ENCODE measurements around the gene TNS3. TPM values are rescaled to one million over a fixed set of nuclear protein-coding genes. Genes with fewer than 3 reads are reported as not detected.

Gene TNS3
- total and polyA plus RNA-seq, 9 of the 15 experiments (the other 6 are each of a cell fraction or from before 2014, with no cell fraction given): 0.20 TPM; not detected in 8

- FAIRE-seq: no peak
- no TSS peak for BruUV-seq (replicated peaks)
Observed at GRCh38 chr7:47357361-47357760, 224.6 kb downstream of the TNS3 start.

GRCh38 chr7:47356261-47356660, 225.7 kb downstream of the TNS3 start:
- intact Hi-C loops (cut with micrococcal nuclease): no loop called here
- Histone ChIP-seq H3K27ac (ENCODE audit: extremely low read depth, low read depth, low read length) (no peak overlapping the region), H3K4me1 (replicated peaks in 1 of 2; ENCODE audit: control insufficient read depth in 2 of 2, insufficient read depth in 2 of 2, low read length in 2 of 2) (peaks cover 10 to 14% of the 10 kb centered on the region in 2 experiments; a peak in 4 of 5 replicates), H2AFZ (ENCODE audit: low read depth, low read length) (no peak overlapping the region), H4K20me1 (replicated peaks; ENCODE audit: control insufficient read depth, insufficient read depth, low read length) (no peaks in the 10 kb centered on the region), H3K9me1 (ENCODE audit: control insufficient read depth, insufficient read depth, low read length) (no peaks in the 10 kb centered on the region), H3K9ac (ENCODE audit: insufficient read depth in 1 of 2, low read depth in 2 of 2, low read length in 2 of 2) (no peak overlapping the region), H3K36me3 (ENCODE audit: control insufficient read depth, insufficient read depth, low read length) (no peaks in the 10 kb centered on the region), H3K4me2 (ENCODE audit: insufficient read depth, low read length) (no peak overlapping the region), H3K4me3 (no peak overlapping the region), H3K79me2 (ENCODE audit: control insufficient read depth, insufficient read depth, low read length) (no peaks in the 10 kb centered on the region), H3K9me3 (replicated peaks; ENCODE audit: control insufficient read depth, insufficient read depth, low read depth, low read length) (no peaks in the 10 kb centered on the region), H3K27me3 (ENCODE audit: control insufficient read depth in 2 of 2, insufficient read depth in 2 of 2, low read length in 2 of 2) (peaks cover 3 to 50% of the 10 kb centered on the region in 2 experiments; a peak in 4 of 5 replicates)
- no peak for DNase-seq (ENCODE audit: extremely low read depth in 1 of 4, low spot score in 3 of 4)
- 4% methylated on average over 5 of the region's 5 CpGs for WGBS (ENCODE audit: insufficient coverage, low coverage, missing lambda C conversion rate)
- FAIRE-seq: peak; percentile 29
- ChIA-PET CTCF (ENCODE audit: low intra/inter-chr PET ratio) (no interaction called here), POLR2A (interaction anchor here (1.0 to 1.2 kb wide), 2 partner anchors 9 to 17 kb away, joined by 3 to 6 read pairs; no protein-coding TSS in a partner anchor)
- in situ Hi-C loops (cut with MboI): no loop called here
- TF ChIP-seq PURB (CRISPR knock-in tag; IDR thresholded peaks at IDR 0.05; ENCODE audit: low read depth) (no peak), SMAD2 (IDR thresholded peaks at IDR 0.05; ENCODE audit: low read depth, low read length) (no peak)
- TF ChIP-seq, protein P1, sequence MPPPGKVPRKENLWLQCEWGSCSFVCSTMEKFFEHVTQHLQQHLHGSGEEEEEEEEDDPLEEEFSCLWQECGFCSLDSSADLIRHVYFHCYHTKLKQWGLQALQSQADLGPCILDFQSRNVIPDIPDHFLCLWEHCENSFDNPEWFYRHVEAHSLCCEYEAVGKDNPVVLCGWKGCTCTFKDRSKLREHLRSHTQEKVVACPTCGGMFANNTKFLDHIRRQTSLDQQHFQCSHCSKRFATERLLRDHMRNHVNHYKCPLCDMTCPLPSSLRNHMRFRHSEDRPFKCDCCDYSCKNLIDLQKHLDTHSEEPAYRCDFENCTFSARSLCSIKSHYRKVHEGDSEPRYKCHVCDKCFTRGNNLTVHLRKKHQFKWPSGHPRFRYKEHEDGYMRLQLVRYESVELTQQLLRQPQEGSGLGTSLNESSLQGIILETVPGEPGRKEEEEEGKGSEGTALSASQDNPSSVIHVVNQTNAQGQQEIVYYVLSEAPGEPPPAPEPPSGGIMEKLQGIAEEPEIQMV (tag; conservative IDR thresholded peaks at IDR 0.05; ENCODE audit: low read depth): no peak
- no TSS peak for BruUV-seq (replicated peaks)
- ATAC-seq: no peak

More at GRCh38 chr7:47357361-47357760, 224.6 kb downstream of the TNS3 start:
- no peak overlapping the region for H2AFZ ChIP-seq (ENCODE audit: low read depth, low read length)
- H3K9me3 ChIP-seq (replicated peaks; ENCODE audit: control insufficient read depth, insufficient read depth, low read depth, low read length): no peaks in the 10 kb centered on the region
- WGBS (ENCODE audit: insufficient coverage, low coverage, missing lambda C conversion rate): 2% methylated on average over 9 of the region's 10 CpGs
- POLR2A ChIA-PET: interaction anchor here (0.8 kb wide), 1 partner anchor 12 kb away, joined by 3 read pairs; no protein-coding TSS in a partner anchor
- H3K9me1 ChIP-seq (ENCODE audit: control insufficient read depth, insufficient read depth, low read length): no peaks in the 10 kb centered on the region
- H3K4me3 ChIP-seq: no peak overlapping the region
- H3K27ac ChIP-seq (ENCODE audit: extremely low read depth, low read depth, low read length): no peak overlapping the region
- no peak overlapping the region for H3K4me2 ChIP-seq (ENCODE audit: insufficient read depth, low read length)
- no peaks in the 10 kb centered on the region for H3K79me2 ChIP-seq (ENCODE audit: control insufficient read depth, insufficient read depth, low read length)
- in situ Hi-C loops (cut with MboI) (no loop called here), intact Hi-C loops (cut with micrococcal nuclease) (no loop called here)
- peaks cover 10 to 14% of the 10 kb centered on the region in 2 experiments; a peak in 4 of 5 replicates for H3K4me1 ChIP-seq (replicated peaks in 1 of 2; ENCODE audit: control insufficient read depth in 2 of 2, insufficient read depth in 2 of 2, low read length in 2 of 2)
- ATAC-seq (no peak), DNase-seq (ENCODE audit: extremely low read depth in 1 of 4, low spot score in 3 of 4) (no peak)
- no peaks in the 10 kb centered on the region for H4K20me1 ChIP-seq (replicated peaks; ENCODE audit: control insufficient read depth, insufficient read depth, low read length)
- CTCF ChIA-PET (ENCODE audit: low intra/inter-chr PET ratio): no interaction called here
- H3K36me3 ChIP-seq (ENCODE audit: control insufficient read depth, insufficient read depth, low read length): no peaks in the 10 kb centered on the region
- no peak overlapping the region for H3K9ac ChIP-seq (ENCODE audit: insufficient read depth in 1 of 2, low read depth in 2 of 2, low read length in 2 of 2)
- H3K27me3 ChIP-seq (ENCODE audit: control insufficient read depth in 2 of 2, insufficient read depth in 2 of 2, low read length in 2 of 2): peaks cover 3 to 39% of the 10 kb centered on the region in 2 experiments; a peak in 4 of 5 replicates
- TF ChIP-seq TCF7 (IDR thresholded peaks at IDR 0.05; ENCODE audit: borderline replicate concordance) (no peak), PHF20 (IDR thresholded peaks at IDR 0.05; ENCODE audit: partially characterized antibody) (no peak), SMAD1 (IDR thresholded peaks at IDR 0.05; ENCODE audit: low read depth, low read length, partially characterized antibody) (no peak), KAT7 (CRISPR knock-in tag; IDR thresholded peaks at IDR 0.05; ENCODE audit: borderline replicate concordance) (no peak), ELF2 (CRISPR knock-in tag; IDR thresholded peaks at IDR 0.05) (no peak), ZNF707 (CRISPR knock-in tag; conservative IDR thresholded peaks at IDR 0.05) (no peak), POLR2B (IDR thresholded peaks at IDR 0.05; ENCODE audit: low read depth, partially characterized antibody) (no peak), PCBP2 (IDR thresholded peaks at IDR 0.05; ENCODE audit: low read depth, low read length, poor library complexity, severe bottlenecking) (no peak), HMG20A (CRISPR knock-in tag; conservative IDR thresholded peaks at IDR 0.05) (no peak), ZFX (CRISPR knock-in tag; IDR thresholded peaks at IDR 0.05) (no peak), ZNF184 (CRISPR knock-in tag; IDR thresholded peaks at IDR 0.05) (no peak), ZNF384 (IDR thresholded peaks at IDR 0.05; ENCODE audit: low read depth, low read length) (no peak), MAZ (CRISPR knock-in tag; conservative IDR thresholded peaks at IDR 0.05 in 1 of 2, IDR thresholded peaks at IDR 0.05 in 1 of 2) (no peak)
